Stimulated activated CD4-positive, alpha-beta T cell treated with anti-CD3 and anti-CD28 coated beads, Interleukin-12 subunit alpha, Interleukin-12 subunit beta, amount 100 ng/mL, for 4 hours (primary cell): Measurements from ENCODE around the gene TCAP.

ENCODE experiments used
- DNase-seq: peaks from one replicate; pipeline ENCODE4 v3.0.0-alpha.2; 2020

Gene TCAP

DNA sequence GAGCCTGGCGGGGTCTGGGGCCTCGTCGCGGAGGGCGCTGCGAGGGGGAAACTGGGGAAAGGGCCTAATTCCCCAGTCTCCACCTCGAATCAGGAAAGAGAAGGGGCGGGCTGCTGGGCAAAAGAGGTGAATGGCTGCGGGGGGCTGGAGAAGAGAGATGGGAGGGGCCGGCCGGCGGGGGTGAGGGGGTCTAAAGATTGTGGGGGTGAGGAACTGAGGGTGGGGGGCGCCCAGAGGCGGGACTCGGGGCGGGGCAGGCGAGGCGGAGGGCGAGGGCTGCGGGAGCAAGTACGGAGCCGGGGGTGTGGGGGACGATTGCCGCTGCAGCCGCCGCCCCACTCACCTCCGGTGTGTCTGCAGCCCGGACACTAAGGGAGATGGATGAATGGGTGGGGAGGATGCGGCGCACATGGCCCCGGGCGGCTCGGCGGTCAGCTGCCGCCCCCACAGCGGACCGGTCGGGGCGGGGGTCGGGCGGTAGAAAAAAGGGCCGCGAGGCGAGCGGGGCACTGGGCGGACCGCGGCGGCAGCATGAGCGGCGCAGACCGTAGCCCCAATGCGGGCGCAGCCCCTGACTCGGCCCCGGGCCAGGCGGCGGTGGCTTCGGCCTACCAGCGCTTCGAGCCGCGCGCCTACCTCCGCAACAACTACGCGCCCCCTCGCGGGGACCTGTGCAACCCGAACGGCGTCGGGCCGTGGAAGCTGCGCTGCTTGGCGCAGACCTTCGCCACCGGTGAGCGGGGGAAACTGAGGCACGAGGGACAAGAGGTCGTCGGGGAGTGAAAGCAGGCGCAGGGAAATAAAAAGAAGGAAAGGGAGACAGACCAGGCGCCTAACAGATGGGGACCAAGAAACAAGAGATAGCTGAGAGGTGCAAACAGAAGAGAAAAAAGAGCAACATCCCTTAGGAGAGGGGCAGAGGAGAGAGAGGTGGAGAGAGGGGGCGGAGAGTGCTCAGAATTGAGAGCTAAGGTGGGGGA is 3.1 kb downstream of the TCAP start, which contains the start of gene PNMT:
PNMT (plus strand) TSS at position 509 of the 980 bp plus-strand sequence; CDS start at position 532, 23 bp downstream.
- DNase-seq = peak; percentile 77

DNA sequence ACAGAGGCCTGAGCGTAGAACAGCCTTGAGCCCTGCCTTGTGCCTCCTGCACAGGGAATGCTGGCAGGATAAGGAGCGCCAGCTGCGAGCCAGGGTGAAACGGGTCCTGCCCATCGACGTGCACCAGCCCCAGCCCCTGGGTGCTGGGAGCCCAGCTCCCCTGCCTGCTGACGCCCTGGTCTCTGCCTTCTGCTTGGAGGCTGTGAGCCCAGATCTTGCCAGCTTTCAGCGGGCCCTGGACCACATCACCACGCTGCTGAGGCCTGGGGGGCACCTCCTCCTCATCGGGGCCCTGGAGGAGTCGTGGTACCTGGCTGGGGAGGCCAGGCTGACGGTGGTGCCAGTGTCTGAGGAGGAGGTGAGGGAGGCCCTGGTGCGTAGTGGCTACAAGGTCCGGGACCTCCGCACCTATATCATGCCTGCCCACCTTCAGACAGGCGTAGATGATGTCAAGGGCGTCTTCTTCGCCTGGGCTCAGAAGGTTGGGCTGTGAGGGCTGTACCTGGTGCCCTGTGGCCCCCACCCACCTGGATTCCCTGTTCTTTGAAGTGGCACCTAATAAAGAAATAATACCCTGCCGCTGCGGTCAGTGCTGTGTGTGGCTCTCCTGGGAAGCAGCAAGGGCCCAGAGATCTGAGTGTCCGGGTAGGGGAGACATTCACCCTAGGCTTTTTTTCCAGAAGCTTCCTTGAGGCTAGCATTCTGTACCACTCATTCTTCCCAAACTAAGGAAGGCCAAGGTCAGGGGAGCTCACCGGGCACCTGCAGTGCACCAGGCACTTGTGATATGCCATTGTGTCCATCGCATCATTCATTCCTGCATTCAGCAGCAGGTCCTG is 5.0 kb downstream of the TCAP start:
- DNase-seq = no peak

DNA sequence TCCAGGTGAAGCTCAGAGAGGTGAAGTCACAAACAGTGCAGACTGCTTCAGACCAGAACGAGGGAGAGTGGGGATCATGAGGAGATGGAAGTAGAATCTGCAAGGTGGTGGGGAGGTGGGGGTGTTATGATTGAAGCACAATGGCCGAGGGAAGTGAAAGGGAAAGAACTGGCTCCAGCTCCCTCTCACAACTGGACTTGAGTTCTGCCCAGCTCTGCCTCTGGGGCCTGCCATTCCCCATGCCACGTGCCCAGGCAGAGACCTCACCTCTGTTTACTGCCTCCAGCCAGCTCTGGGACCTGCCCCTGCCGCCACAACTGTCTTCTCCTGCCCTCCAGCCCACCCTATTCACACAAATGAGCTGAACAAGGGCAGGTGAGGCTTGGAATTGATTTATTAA is 5.6 kb downstream of the TCAP start:
- DNase-seq = no peak

DNA sequence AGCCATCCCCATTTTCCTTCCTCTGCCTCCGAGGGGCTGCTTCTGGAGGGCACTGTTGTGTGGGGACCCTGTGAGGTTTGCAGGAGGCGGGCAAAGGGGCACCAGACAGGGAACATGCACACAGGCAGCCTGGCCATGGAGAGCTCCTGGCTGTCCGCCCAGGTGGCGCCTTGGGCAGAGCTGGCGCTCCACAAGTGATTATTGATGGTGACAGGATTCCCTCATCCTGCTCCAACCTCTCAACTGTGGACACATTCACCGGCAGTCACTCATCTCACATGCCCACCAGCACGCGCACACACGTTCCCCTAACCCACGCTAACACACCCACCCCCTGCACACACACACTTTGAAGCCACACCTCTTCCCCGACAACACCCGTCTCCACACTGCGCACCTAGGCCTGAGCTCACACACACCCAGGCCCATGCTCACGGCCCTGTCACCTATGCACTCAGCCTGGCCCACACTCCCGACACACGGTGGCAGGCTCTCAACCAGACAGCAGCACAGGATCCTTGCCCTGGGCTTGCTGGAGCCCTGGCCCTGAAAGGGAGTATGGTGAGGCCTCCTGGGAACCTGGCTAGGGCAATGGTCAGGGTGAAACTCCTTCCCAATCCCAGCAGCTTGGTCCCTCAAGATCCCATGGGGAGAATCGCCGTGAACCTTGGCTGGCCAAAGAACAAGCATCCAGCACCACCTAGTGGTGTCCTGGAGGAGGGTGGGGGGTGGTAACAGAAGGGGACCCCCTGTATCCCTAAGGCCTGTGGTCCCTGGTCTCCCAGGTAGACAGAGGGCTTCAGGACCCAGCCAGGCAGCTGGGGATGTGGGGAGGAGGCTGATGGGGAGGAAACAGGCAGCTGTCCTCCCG is 6.7 kb downstream of the TCAP start:
- DNase-seq = no peak

DNA sequence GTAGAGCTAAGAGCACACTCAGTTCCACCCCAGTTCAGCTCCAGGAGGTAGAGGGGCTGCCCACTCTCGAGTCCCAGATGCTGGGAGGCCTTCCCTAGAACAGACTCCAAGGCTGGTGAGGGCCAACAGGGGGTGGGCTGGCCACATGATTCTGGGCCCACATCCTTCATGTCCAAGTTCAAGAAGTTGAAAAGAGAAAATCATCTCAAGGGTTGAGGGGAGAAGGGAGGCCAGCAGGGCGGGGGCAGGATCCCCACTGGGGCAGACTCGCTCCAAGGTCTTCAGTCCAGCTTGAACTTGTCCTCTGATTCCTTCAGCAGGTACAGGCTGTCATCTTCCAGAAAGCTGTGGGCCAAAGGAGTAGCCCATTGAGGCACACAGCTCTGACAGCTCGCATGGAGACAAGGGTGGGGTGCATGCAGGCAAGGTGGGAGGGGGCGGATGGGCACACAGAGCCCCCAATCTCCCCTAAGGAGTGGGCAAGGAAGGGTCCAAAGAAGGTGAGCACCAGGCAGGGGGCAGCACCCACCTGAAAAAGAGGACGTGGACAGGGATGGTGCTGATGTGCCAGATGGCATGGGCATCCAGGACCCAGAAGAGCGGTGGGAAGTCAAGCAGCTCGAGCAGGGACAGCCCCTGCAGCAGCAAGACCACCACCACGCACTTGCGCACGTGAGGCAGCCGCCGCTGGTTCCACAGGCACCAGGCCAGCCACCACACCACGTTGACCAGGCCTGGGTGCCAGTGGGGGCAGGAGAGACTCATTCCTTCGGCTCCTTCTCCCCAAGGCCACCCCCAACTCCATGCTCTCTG is 7.6 kb downstream of the TCAP start:
- no peak for DNase-seq

DNA sequence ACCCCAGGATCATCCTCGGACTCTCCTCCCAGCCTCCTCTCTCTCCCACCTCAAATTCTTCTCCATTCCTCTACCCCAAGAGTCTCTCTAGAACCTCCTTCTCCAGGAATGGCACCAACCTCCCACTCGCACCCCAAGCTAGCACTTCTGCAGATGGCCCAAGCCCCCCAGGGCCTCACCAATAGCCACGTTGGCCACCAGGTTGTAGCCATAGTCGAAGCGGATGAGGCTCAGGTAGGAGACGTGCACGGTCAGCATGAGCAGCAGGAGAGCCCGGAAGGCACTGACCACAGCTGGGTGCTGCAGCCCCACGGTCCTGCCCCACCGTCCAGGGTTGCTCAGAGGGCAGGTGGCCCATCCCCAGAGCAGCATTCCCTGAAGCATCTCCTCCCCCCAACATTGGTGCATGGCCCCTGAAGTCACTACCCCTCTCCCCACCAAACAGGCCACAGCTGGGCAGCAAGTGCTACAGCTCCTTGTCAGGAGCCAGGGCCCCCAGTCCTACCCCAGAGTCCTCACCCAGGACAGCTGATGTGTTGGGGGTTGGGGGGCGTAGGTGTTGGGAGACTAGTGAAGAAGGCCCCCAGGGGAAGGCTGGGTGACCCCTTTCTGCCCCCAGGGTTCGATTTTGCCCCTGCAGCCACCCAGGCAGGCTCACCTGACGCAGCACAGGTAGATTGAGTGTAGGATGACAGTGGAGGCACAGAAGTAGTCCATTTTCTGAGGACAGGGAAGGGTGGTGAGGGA is 8.4 kb downstream of the TCAP start:
- no peak for DNase-seq

DNA sequence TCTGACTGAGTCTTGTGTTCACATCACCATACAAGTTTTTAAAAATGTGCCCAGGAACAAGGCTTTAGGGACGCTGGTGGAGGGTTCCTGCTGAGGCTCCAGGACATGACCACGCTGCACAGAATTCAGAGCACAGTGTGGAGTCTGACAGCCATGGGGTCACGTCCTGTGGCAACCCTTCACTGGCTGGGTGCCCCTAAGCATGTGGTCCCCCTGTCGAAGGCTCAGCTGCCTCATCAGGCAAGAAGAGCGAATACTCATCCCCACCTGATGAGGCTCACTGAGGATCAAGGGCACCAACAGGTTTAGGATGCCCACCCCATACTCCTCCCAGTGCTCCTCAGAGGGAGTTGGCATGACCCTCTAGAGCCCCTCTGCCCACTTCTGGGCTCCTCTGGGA is 9.0 kb downstream of the TCAP start:
- DNase-seq = no peak

DNA sequence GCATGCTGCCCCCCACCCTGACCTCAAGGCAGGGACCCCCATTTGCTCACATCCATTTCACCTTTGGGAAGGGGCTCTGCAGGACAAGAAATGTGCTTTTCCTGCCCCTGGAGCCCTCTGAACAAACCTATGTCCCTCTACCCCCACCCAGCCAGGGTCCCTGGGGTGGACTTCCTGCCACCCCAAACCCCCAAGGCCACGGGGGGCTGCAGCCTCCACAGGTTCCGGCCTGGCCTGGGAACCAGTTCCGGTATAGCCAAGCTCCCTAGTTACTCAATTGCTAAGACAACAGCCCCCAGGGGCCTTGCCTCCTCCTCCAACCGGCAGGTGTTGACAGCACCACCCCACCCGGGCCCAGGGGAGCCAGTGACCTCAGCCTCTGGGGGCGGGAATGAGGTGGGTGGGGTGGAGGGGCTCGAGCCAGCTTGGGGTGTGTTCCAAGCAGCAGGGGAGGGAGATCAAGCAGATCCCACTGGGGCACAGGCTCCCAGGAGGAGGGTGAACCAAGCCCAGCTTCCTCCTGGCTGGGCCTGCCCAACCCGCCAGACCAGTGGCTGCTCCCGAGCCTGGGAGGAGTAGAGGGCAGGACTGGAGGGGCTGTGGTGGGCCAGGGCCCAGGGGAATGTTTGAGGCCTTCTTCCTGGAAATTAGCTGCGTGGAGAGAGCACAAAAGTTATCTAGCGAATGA is 9.7 kb downstream of the TCAP start:
- no peak for DNase-seq

DNA sequence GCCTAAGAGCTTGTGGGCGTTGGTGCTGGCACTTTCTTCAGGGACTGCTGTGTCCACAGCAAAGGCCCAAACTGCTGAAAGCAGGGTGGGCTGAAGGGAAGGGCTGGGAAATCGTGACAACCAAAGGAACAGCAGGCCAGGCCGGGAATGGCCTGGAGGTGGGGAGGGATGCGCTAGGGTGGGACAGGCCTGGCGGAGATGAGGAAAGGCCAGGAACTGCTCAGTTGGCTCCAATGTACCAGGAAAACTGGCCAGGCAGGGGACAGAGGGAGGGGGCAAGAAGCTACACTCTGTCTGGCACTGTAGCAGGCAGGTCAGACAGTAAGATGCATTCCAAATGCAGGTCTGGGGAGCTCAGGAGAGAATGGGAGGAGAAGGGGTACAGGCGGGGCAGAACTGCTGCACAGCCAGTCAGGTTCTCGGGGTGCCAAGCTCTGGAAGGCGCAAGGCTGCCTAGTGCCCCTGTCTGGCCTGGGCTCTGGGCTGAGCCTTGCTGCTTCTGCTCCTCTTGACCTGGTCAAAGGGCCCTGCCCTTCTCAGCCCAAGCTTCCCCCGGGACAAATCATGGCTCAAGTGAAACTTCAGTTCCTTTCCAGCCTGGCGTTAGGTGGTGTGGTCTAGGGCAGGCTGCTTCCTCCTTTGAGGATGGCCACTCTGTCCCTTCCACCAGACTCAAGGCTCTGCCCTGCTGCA is 10.4 kb downstream of the TCAP start:
- DNase-seq = no peak

DNA sequence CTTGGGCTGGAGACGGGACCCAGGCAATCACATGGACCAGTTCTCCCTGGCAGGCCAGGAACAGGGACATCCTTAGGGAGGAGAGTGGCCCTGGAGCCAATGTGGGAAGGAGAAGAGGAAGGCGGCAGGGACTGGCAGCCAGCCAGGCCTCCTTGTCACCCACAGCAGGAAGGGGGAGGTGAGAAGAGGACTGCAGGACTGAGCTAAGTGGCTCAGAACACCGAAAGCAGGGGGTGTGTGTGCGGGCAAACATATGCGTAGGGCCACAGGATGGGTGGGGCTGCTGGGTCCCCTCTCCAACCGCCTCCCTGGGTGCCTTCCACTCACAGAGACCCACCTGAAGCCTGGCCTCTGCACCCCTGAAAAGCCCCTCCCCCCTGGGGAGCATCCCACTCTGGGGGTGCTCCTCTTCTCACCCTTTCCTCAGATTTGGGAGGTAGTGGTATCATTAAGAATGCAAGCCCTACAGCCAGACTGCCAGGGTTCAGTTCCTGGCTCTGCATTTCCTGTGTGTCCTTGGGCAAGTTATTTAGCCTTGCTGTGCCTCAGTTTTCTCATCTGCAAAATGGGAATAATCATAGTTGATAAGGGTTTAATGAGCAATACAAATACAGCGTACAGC is 11.2 kb downstream of the TCAP start:
- no peak for DNase-seq

DNA sequence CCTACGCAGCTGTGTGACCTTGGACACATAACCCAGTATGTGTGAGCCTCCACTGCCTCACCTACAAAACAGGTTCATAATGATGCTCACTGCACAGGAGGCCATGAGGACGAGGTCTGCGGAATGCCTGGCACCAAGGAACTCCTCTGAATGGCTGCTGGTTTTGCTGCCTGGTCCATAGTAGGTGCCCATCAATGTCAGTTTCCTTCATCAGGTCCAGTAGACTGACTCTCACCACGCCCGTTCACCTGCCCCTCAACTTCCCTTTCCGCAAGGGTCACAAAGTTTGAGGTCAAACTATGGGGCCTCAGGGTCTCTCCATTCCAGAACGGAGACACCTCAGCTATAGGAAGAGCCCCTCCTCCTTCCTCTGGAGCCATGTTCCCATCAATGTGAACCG is 11.9 kb downstream of the TCAP start:
- no peak for DNase-seq

DNA sequence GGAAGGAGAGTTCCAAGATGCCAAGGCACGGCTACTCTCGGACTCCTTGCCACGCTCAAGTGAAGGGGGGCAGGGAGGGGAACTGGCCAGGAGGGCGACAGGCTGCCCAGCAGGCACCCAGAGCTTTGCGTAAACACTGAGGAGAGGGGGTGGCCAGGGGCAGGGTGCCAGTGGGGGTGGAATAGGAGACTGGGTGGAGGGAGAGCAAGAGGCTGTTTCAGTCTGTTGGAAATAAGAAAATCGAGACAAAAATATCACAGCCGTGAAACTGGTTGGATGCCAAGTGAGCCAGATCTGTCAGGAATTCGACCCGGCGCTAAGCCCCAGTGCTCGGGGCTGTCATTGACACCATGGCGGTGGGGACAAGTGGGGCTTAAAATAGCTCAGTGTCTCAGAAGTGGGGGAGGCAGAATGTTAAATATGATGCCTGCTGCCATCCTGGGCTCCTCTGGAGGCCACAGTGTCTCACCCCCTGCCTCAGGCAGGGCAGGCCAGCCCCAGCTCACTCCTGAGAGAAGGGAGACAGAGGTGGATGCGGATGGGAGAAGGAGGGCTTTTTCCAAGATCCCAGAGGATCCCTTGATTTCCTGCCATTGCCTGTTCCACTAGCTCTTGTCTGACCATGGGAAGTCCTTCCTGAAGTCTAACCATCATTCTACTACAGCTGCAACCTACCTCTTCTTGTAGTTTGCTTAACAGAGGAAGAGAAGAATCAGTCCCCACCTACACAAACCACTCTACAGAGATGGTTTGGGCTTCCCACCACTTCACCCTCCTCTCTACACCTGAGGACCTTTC is 12.6 kb downstream of the TCAP start:
- DNase-seq = no peak

DNA sequence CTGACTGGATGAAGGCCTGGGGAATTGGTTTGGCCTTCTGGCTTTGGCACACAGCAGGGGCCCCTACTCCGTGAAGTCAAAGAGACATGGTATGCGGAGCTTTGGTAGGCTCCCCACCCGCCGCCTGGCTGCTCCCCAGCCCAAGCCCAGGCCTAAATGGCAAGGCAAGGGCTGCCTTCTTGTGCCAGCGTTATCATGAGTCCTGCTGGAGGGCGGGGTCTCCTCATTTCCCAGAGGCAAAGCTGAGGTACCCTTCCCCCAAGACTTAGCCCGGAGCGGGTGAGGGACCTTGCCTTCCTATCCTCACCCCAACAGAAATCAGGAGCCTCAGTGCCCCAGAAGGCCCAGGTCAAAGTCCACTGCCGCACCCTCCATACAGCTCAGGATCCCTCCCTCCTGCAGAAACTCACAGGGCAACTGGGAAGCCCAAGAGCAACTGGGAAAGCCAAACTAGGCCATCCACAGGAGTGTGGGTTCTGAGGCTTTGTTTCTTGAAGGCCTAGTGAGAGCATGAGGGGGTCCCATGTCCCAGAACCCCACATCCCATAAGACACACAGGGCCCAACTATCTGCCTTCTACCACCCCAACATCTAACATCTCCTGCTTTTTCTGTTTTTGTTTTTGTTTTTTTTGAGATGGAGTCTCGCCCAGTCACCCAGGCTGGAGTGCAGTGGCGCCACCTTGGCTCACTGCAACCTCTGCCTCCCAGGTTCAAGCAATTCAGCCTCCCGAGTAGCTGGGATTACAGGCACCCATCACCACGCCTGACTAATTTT is 13.4 kb downstream of the TCAP start:
- no peak for DNase-seq

DNA sequence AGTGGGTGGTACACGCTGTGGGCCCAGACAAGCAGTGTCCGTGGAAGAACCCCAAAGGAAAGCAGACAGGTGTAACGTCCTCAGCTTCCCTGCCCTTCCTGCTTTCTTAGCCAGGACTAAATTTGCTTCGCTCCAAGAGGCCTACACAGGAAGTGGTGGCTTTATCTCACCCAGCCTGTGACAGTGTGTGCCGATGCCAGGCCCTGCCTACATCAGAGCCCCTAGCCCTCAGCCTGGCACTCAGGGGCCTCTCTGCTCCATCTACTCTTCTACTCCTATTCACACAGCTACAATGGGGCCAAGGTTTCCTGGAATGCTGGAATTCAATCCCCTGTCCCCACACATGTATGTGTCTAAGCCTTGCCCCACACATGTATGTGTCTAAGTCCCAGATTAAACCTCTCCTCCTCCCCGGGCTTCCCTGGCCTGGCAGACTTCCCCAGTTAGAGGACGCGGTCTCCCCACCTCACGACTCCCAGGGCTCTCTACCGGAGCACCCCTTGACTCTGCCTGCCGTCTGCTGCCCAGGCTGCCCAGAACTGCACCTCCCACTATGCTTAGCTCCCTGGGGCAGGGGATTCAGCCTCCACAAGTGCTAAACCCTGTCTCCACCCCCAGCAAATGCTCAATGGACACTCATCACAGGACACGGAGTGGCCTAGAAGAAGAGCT is 14.5 kb downstream of the TCAP start:
- DNase-seq = no peak

DNA sequence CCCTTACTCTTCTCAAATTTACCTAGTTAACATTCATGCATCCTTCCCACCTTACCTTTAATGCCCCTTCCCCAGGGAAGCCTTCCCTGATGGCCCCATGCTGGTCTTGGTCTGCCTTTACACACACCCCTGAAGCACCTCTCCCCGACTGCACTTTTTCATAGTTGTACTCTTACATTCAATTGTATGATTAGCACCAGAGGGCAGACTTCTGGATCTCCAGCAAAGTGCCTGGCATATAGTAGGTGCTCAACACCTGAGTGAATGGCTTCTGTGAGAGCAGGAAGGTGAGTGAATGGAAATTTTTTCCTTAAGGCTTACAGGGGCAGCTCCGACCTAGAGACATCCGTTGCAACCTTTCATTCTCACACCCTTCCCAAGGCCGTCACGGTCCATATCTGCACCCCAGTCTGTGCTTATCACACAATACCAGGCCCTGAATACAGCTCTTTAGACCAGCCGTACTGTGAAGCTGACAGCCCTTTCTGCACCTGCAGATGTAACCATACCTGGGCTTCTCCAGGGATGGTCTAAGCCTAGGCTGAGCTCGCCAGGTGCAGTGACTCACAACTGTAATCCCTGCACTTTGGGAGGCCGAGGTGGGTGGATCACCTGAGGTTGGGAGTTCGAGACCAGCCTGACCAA is 18.3 kb downstream of the TCAP start:
- no peak for DNase-seq

DNA sequence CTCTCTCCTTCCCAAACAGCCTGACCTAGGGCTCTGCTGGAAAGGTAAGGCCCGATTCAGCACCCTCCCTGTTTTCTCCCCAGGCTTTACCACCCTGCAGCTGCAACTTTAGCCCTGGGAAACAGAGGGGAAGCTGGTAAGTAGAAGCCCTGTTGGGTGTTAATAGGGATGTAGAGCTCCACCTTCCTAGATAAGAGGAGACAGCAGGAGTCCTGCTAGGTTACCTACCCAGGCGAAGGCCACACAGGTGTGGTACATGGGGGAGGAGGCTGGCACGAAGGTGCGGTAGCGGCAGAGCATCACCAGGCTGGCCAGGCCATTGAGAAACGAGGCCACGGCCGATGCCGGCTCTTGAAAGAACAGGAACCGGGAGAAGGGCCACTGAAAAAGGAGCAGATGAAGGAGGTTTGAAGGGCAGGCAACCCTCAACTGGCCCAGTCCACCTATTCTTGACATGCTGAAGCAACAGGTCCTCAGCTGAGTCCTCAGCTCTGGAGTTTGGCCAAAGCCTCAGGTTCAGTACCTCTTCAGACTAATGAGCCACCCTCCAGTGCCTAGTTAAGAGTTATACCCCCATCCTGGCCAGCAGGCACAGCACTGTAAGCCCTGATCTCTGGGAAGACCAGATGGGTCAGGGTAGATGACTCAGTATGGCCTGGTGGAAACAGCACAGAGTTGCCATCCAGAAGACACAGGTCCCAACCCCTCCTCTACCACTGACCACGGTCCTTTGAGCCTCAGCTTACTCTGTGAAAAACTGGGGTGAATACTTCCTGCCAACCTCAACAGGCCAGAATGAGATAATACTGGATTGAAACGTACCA is 19.4 kb downstream of the TCAP start:
- DNase-seq = no peak
